ACHN (cell line): Measurements from ENCODE around the gene TPD52L2.

Experiments
- DNase-seq: peaks from one replicate; pipeline ENCODE4 v3.0.0-alpha.2; 2015
- in situ Hi-C: cut with HindIII; loops from 2 replicates; pipeline ENCODE4 v1.10.0; 2017; ENCODE audit warnings: low sequenced_read_pairs, low pct_ligation_motif_present, low pct_unique_long_range_greater_than_20kb

TPD52L2 gene

GRCh38 chr20:63833776-63834490 is 31.1 kb upstream of the TPD52L2 start:
- in situ Hi-C loops: no loop called here
- DNase-seq: no peak

GRCh38 chr20:63834491-63834880 is 30.6 kb upstream of the TPD52L2 start:
- no peak for DNase-seq
- in situ Hi-C loops: no loop called here

- in situ Hi-C loops: no loop called here
- DNase-seq: peak; percentile 95
Observed at GRCh38 chr20:63835021-63835858, 29.8 kb upstream of the TPD52L2 start.

- no peak for DNase-seq
- in situ Hi-C loops: no loop called here
Observed at GRCh38 chr20:63836458-63837344, 28.4 kb upstream of the TPD52L2 start.

- in situ Hi-C loops: no loop called here
- no peak for DNase-seq
Observed at GRCh38 chr20:63837479-63837878, 27.6 kb upstream of the TPD52L2 start.

GRCh38 chr20:63839620-63840019 is 25.4 kb upstream of the TPD52L2 start:
- in situ Hi-C loops: no loop called here
- no peak for DNase-seq

- in situ Hi-C loops: no loop called here
- no peak for DNase-seq
Observed at GRCh38 chr20:63840405-63840828, 24.7 kb upstream of the TPD52L2 start.

- in situ Hi-C loops: no loop called here
Observed at GRCh38 chr20:63842258-63842657, 22.8 kb upstream of the TPD52L2 start.

GRCh38 chr20:63843222-63843621 is 21.8 kb upstream of the TPD52L2 start:
- no peak for DNase-seq
- in situ Hi-C loops: no loop called here

More at GRCh38 chr20:63842258-63842657, 22.8 kb upstream of the TPD52L2 start:
- no peak for DNase-seq

GRCh38 chr20:63843778-63844177 is 21.3 kb upstream of the TPD52L2 start:
- in situ Hi-C loops: no loop called here
- no peak for DNase-seq

- no peak for DNase-seq
- in situ Hi-C loops: no loop called here
Observed at GRCh38 chr20:63844511-63844991, 20.5 kb upstream of the TPD52L2 start.

GRCh38 chr20:63846128-63846771 is 18.8 kb upstream of the TPD52L2 start:
- no peak for DNase-seq
- in situ Hi-C loops: no loop called here

- in situ Hi-C loops: no loop called here
- no peak for DNase-seq
Observed at GRCh38 chr20:63846888-63847236, 18.2 kb upstream of the TPD52L2 start.

GRCh38 chr20:63847237-63848002 is 17.6 kb upstream of the TPD52L2 start:
- DNase-seq: no peak
- in situ Hi-C loops: no loop called here

GRCh38 chr20:63848003-63848911 is 16.8 kb upstream of the TPD52L2 start:
- in situ Hi-C loops: no loop called here
- no peak for DNase-seq

- no peak for DNase-seq
- in situ Hi-C loops: loop anchor here (25.0 kb wide), 1 partner anchor 264 kb away; no protein-coding TSS in a partner anchor
Observed at GRCh38 chr20:63850689-63851547, 14.2 kb upstream of the TPD52L2 start.
